GM19463 (cell line): ENCODE data around the gene ELMO3.
A peak's percentile ranks its signal among the peaks of the same experiment; 100 is the strongest.

Experiments used
- ATAC-seq: cut with Tn5 transposase; IDR thresholded peaks from one replicate; pipeline ENCODE4 v1.9.1; 2021; ENCODE audit warnings: mild to moderate bottlenecking, moderate library complexity; ENCODE audit not compliant: unreplicated experiment

The ELMO3 gene

GRCh38 chr16:67181346-67181745 lies 17.6 kb upstream of the ELMO3 start:
- ATAC-seq = no peak

GRCh38 chr16:67182288-67182687 lies 16.6 kb upstream of the ELMO3 start:
- no peak for ATAC-seq

DNA sequence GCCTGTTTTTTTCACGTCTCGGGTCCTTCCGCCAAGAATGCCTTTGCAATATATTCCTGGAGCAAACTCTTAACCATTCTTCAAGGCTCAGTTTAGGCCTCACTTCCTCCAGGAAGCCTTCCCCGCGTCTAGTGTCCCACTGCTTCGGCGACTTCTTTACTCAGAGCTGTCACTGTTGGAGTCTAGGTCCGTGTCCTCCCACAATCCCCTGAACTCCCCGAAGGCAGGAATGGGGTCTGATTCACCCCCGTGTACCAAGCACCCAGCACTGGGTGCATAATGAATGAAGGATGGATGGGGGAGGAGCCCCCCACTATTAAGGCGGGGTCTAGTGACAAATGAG lies 15.7 kb upstream of the ELMO3 start:
- ATAC-seq = no peak

- peak; percentile 94 for ATAC-seq
Observed at GRCh38 chr16:67183627-67184452, 15.1 kb upstream of the ELMO3 start, which contains the start of gene MATCAP1. Gene MATCAP1, minus strand, starts transcription at chr16:67183963. Its CDS starts 3,353 bp downstream, at chr16:67180610.

DNA sequence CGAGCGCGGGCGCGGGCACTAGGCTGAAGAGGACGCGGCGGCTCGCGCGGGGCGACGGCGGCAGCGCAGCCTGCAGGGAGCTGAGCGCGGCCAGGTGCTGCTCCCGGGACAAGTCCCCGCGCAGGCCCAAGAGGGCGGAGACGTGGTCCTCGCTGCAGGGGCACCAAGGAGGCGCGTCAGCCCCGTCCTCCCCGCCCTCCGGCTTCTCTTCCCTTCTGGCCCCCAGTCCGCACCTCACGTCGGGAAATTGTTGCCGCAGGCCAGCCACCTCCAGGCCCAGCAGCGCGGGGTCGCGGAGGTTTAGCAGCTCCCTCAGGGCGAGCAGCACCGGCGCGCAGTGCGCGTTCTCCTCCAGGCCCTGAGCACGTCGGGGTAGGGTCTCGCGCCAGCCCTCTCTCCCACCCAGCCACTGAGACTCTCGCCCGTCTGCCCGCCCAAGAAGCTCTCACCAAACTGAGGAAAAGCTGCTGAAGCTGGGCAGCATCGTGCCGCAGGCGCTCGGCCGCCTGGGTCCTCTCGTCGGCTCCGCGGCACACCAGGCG lies 14.4 kb upstream of the ELMO3 start:
- peak; percentile 6 for ATAC-seq

GRCh38 chr16:67184995-67185650 lies 13.8 kb upstream of the ELMO3 start:
- no peak for ATAC-seq

DNA sequence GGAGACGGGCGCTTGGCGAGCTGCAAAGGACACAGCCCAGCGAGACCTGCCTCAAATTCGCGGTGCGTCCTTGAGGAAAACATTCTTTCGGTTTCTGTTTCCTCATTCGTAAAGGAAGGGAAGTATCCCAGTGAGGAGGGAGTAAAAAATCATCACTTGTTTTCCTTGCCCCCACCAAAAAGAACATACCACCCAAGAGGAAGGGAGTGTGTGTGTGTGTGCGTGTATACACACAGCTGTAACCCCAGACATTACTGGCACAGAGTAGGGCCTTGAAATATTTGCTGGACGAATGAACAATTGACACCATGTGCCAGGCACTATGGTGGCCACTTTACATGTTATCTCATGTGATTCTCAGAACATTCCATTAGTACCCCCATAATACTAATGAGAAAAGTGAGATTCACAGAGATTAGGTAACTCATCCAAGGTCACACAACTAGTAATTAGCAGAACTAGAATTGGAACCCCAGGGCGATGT lies 13.2 kb upstream of the ELMO3 start:
- no peak for ATAC-seq

DNA sequence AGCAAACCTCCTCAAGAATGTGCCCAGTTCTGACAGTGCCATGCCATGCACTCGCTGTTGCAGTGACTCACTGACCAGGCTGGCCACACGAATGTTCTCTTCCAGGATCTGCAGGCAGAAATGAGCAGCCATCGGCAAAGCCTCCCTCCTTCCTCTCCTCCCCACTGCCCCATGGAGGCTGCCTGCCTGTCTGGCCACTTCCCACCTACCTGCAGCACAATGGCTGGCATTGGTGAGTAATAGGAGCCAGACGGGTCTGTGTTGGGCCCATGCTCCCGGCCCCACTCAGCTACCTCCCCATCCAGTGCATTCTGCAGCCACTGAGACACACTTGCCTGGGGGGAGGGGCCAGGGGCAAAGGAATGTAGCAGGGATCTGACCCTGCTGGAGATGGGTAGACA lies 12.4 kb upstream of the ELMO3 start:
- no peak for ATAC-seq

DNA sequence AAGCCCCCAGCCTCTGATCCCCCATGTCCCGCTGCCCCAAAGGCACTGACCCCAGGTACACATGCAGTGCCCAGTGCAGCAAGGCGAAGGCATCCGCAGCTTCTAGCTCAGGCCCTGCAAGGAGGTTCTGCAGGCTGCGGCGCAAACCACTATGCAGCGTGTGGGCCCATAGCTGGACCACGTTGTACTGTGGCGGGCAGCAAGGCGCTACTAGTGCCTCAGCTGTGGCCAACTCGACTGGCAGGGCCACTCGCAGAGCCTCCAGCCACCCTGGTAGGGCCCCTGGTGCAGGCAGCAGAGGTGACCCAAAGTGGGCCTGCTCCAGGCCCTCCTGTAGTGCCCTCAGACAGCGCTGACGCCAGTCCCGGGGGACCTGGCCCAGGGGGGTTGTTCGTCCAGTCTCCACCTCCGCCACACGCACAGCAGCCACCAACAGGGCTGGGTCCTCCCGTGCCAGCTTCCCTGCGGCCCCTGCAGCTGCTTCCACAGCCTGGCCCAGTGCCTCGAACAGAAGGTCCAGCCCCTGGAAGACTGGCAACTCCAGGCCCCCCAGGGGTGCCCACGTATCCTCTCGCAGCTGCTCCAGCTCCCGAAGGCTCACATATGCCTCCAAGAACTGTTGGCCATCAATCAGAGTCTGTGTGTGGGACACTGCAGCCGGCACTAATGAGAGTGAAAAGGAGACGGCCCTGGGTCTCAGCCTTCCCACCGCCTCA lies 11.6 kb upstream of the ELMO3 start:
- ATAC-seq = no peak

- no peak for ATAC-seq
Observed at GRCh38 chr16:67188323-67188722, 10.6 kb upstream of the ELMO3 start.

DNA sequence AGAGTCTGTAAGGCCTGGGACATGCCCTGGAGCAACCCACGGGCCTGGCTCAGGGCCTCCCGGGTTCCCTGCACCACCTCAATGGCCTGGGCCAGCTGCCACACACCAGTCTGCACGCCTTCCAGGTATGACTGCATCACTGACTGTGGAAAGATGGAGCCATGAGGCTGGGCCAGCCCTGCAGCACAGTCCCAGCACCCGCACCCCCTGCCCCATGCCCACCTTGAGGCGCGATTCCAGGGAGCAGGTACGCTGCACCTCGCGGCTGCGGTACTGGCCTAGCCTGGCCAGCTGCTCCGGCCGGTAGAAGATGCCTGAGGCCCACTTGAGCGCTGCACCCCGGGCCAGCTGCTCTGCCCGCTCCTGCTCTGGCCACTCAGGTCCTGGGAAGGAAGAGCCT lies 10.1 kb upstream of the ELMO3 start:
- ATAC-seq = no peak

GRCh38 chr16:67190041-67190440 lies 8.9 kb upstream of the ELMO3 start, which contains the start of gene EXOC3L1:
Gene EXOC3L1, minus strand, starts transcription at chr16:67190136. Its CDS starts 460 bp downstream, at chr16:67189676.
- ATAC-seq = no peak

GRCh38 chr16:67190448-67191399 lies 8.2 kb upstream of the ELMO3 start:
- ATAC-seq = no peak

DNA sequence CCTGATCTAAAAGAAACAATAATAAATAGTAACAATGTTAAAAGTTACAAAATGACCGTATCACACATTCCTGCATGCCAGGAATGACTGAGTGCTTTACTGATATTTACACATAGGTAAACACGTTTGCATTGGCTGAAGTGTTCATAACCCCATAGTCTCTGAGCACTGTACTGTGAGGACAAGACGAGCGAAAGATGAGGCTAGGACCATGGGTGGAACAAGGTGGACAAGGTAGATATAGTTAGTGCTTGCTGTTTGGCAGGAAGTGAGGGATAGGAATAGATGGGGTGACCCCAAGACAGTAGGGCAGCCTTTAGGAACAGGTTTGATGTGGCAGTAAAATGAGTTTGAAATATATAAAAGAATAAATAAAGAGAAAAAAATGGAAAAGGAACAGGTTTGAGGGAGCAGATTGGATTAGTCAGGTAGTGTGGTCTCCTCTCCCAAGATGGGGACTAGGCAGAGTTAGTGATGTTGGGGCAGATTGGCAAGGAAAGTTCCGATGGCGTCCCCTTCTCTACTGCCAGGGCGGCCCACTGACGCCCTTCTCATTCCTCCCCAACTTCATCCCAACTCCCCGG lies 7.4 kb upstream of the ELMO3 start:
- ATAC-seq = no peak

DNA sequence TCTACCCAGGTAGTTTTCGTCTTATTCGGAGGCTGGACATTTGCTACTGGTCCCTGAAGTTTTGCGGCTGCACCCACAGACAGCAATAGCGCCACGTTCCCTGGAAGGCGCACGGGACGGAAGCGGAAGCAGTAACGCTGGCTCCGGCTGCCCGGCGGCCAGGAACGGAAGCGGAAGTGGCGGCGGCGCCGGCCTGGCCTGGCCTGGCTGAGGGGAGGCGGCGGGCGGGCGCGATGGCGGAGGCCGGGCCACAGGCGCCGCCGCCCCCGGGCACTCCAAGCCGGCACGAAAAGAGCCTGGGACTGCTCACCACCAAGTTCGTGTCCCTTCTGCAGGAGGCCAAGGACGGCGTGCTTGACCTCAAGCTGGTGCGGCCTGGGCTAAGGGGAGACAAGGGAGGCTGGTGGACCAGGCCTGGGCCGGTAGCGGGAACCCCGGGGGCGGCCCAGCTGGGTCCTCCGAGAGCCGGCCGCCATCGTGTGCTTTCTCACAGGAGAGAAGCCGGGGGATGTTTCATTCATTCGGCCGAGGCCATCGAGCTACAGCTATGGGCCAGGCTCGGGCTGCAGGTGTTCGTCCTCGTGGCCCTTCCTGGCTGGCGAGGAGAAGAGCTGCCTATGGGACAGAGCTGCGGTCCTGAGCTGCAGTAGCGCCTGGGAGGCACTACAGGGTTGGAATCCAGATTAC lies 6.8 kb upstream of the ELMO3 start, which contains the start of gene E2F4:
Gene E2F4, plus strand, starts transcription at position 161 of the 687 bp plus-strand sequence. Its CDS starts 73 bp downstream, at position 234.
- peak; percentile 94 for ATAC-seq

- ATAC-seq = no peak
Observed at GRCh38 chr16:67192781-67193361, 6.1 kb upstream of the ELMO3 start.

GRCh38 chr16:67193536-67193935 lies 5.4 kb upstream of the ELMO3 start:
- no peak for ATAC-seq

- no peak for ATAC-seq
Observed at GRCh38 chr16:67194260-67194659, 4.7 kb upstream of the ELMO3 start.

DNA sequence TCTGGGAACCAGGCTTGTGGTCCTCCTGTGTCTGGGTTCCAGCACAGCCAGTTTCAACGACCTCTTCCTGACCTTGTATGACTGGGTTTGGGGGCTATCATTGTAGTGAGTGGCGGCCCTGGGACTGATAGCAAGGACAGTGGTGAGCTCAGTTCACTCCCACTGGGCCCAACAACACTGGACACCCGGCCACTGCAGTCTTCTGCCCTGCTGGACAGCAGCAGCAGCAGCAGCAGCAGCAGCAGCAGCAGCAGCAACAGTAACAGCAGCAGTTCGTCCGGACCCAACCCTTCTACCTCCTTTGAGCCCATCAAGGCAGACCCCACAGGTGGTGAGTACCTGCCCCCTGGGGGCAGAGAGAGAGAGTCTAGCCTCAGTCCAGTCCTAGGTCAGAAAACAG lies 3.3 kb upstream of the ELMO3 start:
- no peak for ATAC-seq
